Measurements from ENCODE around the gene ULK3.

GRCh38 chr15:74793135-74794028 lies 49.6 kb downstream of the ULK3 start:
- no peak for TF ChIP-seq EZH2 (IDR thresholded peaks at IDR 0.05; ENCODE audit: borderline replicate concordance, low read depth, low read length, poor library complexity, severe bottlenecking)
- TF ChIP-seq CTCF (conservative IDR thresholded peaks at IDR 0.05; ENCODE audit: low read depth, low read length), result no peak

Data from A673 (cell line).